K562 (cell line): ENCODE measurements around the gene CTCFL. TPM values are rescaled to one million over a fixed set of nuclear protein-coding genes. Genes with fewer than 3 reads are reported as not detected.

Experiments
- ATF1 ChIP-seq, 2 experiments: fragments of 450-650 bp in 1 of 2; IDR thresholded peaks; 2 replicates each; pipeline ENCODE4 v1.6.1; 2016; ENCODE audit warnings: missing compliant biosample characterization in 1 of 2, missing genetic modification characterization in 1 of 2
- BCLAF1 ChIP-seq, 2 experiments: fragments of 450-650 bp in 1 of 2; IDR thresholded peaks; 2 replicates each; pipeline ENCODE4 v1.6.1; 2011 to 2017; ENCODE audit warnings: low read depth in 2 of 2, antibody characterized with exemption in 1 of 2, borderline replicate concordance in 1 of 2, low read length in 1 of 2, mild to moderate bottlenecking in 1 of 2, mixed read lengths in 1 of 2; ENCODE audit not compliant: control insufficient read depth in 1 of 2
- EP400 ChIP-seq: fragments of 450-650 bp; IDR thresholded peaks from 2 replicates; pipeline ENCODE4 v1.6.1; 2017; ENCODE audit warnings: antibody characterized with exemption, mild to moderate bottlenecking, moderate library complexity
- GABPB1 ChIP-seq: sonication (generic); formaldehyde crosslinking; IDR thresholded peaks from 2 replicates; pipeline ENCODE4 v1.8.0; 2022; ENCODE audit warnings: mild to moderate bottlenecking, missing genetic modification reagents
- HNRNPUL1 ChIP-seq: fragments of 200-400 bp; formaldehyde crosslinking; IDR thresholded peaks from 2 replicates; pipeline ENCODE4 v1.6.1; 2017; ENCODE audit warnings: low read length
- IRF9 ChIP-seq: fragments of 450-650 bp; IDR thresholded peaks from 2 replicates; pipeline ENCODE4 v1.6.1; 2016; ENCODE audit warnings: missing biosample characterization, missing genetic modification characterization
- MTA3 ChIP-seq: fragments of 450-650 bp; formaldehyde crosslinking; IDR thresholded peaks from 2 replicates; pipeline ENCODE4 v1.6.1; 2017; ENCODE audit warnings: mild to moderate bottlenecking, borderline replicate concordance
- NCOA6 ChIP-seq: fragments of 450-650 bp; IDR thresholded peaks from 2 replicates; pipeline ENCODE4 v1.6.1; 2017; ENCODE audit warnings: mild to moderate bottlenecking
- TFAP4 ChIP-seq: sonication (generic); formaldehyde crosslinking; IDR thresholded peaks from 2 replicates; pipeline ENCODE4 v1.8.0; 2022; ENCODE audit warnings: missing genetic modification reagents, mild to moderate bottlenecking, moderate library complexity, borderline replicate concordance
- ZNF140 ChIP-seq: fragments of 250-450 bp; sonication (Bioruptor Pico); IDR thresholded peaks from 2 replicates; pipeline ENCODE4 v1.8.0; 2021; ENCODE audit warnings: moderate library complexity, mild to moderate bottlenecking, inconsistent platforms
- ZNF518B ChIP-seq: fragments of 250-450 bp; sonication (Bioruptor Pico); IDR thresholded peaks from 2 replicates; pipeline ENCODE4 v1.5.0; 2021; ENCODE audit warnings: mild to moderate bottlenecking, moderate library complexity
- polyA plus RNA-seq, 8 experiments: library from polyadenylated mRNA; depleted of rRNA in 4 of 8; stranded (reverse) in 5 of 8; unstranded in 3 of 8; fragments of >200 nt; fragmentation: Nextera tagmentation in 2 of 8; fragmentation: Illumina TruSeq in 1 of 8; extraction: Ambion mirVana in 2 of 8; extraction: Trizol in 1 of 8; gene quantifications; 2 replicates each; pipeline versions ENCODE4 v1.2.1 to v1.2.3, GENCODE V29; 2011 to 2014; ENCODE audit warnings: inconsistent platforms in 1 of 8, missing spikeins in 1 of 8
- total RNA-seq, 7 experiments: library from RNA; depleted of rRNA in 6 of 7; stranded (reverse); fragments of >200 nt in 6 of 7; fragmentation: Illumina TruSeq in 2 of 7; extraction: Trizol in 2 of 7; gene quantifications; 2 replicates each; pipeline versions ENCODE4 v1.2.1 to v1.2.3, GENCODE V29; 2011 to 2021; ENCODE audit warnings: low replicate concordance in 1 of 7
- TF ChIP-seq, protein P1 (sequence below), 2 experiments: fragments of 450-650 bp in 1 of 2; sonication (generic) in 1 of 2; formaldehyde crosslinking in 1 of 2; IDR thresholded peaks in 1 of 2; conservative IDR thresholded peaks in 1 of 2; 2 replicates each; pipeline versions ENCODE4 v1.6.1 to v1.8.1; 2016 to 2023; ENCODE audit warnings: mild to moderate bottlenecking in 2 of 2, moderate library complexity in 2 of 2, inconsistent platforms in 1 of 2, missing genetic modification reagents in 1 of 2
- TF ChIP-seq, protein P2 (sequence below): sonication (generic); formaldehyde crosslinking; IDR thresholded peaks from 2 replicates; pipeline ENCODE4 v1.9.0; 2022; ENCODE audit warnings: mild to moderate bottlenecking, missing genetic modification reagents

The CTCFL gene
- total and polyA plus RNA-seq, 9 of the 15 experiments (the other 6 are each of a cell fraction or from before 2014, with no cell fraction given), result 42.4 to 188 (median 111) TPM

GRCh38 chr20:57451795-57452661 is 72.9 kb downstream of the CTCFL start (continued):
- TF ChIP-seq IRF9 (tag), result peak; percentile 58; the same call in 1 of the 2 replicates
- TF ChIP-seq, protein P1, sequence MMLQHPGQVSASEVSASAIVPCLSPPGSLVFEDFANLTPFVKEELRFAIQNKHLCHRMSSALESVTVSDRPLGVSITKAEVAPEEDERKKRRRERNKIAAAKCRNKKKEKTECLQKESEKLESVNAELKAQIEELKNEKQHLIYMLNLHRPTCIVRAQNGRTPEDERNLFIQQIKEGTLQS (IDR thresholded peaks at IDR 0.05), result peak; percentile 38; the same call in 1 of the 2 replicates
- TF ChIP-seq, protein P1 (CRISPR knock-in tag; conservative IDR thresholded peaks at IDR 0.05), result 0 out of 2 replicates have a peak, but pooled peaks have one; percentile 47
- TF ChIP-seq EP400, result peak; percentile 43; the same call in 1 of the 2 replicates
- TF ChIP-seq, protein P2, sequence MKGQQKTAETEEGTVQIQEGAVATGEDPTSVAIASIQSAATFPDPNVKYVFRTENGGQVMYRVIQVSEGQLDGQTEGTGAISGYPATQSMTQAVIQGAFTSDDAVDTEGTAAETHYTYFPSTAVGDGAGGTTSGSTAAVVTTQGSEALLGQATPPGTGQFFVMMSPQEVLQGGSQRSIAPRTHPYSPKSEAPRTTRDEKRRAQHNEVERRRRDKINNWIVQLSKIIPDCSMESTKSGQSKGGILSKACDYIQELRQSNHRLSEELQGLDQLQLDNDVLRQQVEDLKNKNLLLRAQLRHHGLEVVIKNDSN, result peak; percentile 64
- TF ChIP-seq MTA3, result 0 out of 2 replicates have a peak, but pooled peaks have one; percentile 74
- no peak for TF ChIP-seq BCLAF1 (IDR thresholded peaks at IDR 0.05; ENCODE audit: borderline replicate concordance in 1 of 2, control insufficient read depth in 1 of 2, low read depth in 2 of 2, low read length in 1 of 2)
- TF ChIP-seq ZNF518B (CRISPR knock-in tag), result no peak
- TF ChIP-seq TFAP4 (CRISPR knock-in tag), result peak; percentile 48; the same call in 1 of the 2 replicates
- no peak for TF ChIP-seq NCOA6
- peak; percentile 75 for TF ChIP-seq GABPB1
- no peak for TF ChIP-seq HNRNPUL1
- no peak for TF ChIP-seq ZNF140 (CRISPR knock-in tag)
- no peak for TF ChIP-seq ATF1 (CRISPR knock-in tag; IDR thresholded peaks at IDR 0.05)
- TF ChIP-seq ATF1 (tag; IDR thresholded peaks at IDR 0.05), result peak; percentile 47; the same call in 1 of the 2 replicates
